OCI-LY1 (cell line): ENCODE results near the gene KLHL8.

Experiments
- EZH2 ChIP-seq: fragments of 200-600 bp; sonication (generic), shearing (Covaris generic); IDR thresholded peaks from 2 replicates; pipeline ENCODE4 v1.8.0; 2017; ENCODE audit warnings: borderline replicate concordance, mixed run types, mild to moderate bottlenecking, antibody characterized with exemption, low read length, moderate library complexity, mixed read lengths
- TF ChIP-seq, protein P1 (sequence below): fragments of 200-600 bp; sonication (generic), shearing (Covaris generic); IDR thresholded peaks from 2 replicates; pipeline ENCODE4 v1.5.1; 2017; ENCODE audit warnings: mild to moderate bottlenecking, antibody characterized with exemption, low read length, moderate library complexity, mixed read lengths

GRCh38 chr4:87228262-87228860, 7.9 kb upstream of the KLHL8 start:
- TF ChIP-seq, protein P1, sequence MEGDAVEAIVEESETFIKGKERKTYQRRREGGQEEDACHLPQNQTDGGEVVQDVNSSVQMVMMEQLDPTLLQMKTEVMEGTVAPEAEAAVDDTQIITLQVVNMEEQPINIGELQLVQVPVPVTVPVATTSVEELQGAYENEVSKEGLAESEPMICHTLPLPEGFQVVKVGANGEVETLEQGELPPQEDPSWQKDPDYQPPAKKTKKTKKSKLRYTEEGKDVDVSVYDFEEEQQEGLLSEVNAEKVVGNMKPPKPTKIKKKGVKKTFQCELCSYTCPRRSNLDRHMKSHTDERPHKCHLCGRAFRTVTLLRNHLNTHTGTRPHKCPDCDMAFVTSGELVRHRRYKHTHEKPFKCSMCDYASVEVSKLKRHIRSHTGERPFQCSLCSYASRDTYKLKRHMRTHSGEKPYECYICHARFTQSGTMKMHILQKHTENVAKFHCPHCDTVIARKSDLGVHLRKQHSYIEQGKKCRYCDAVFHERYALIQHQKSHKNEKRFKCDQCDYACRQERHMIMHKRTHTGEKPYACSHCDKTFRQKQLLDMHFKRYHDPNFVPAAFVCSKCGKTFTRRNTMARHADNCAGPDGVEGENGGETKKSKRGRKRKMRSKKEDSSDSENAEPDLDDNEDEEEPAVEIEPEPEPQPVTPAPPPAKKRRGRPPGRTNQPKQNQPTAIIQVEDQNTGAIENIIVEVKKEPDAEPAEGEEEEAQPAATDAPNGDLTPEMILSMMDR, result no peak
- TF ChIP-seq EZH2, result no peak
